Neural progenitor cell (in vitro differentiated cells): ENCODE data around the gene BUD13.

Experiments
- EZH2 ChIP-seq: fragments of 200-600 bp; sonication (generic); IDR thresholded peaks from 2 replicates; pipeline ENCODE4 v1.6.1; 2017; ENCODE audit warnings: antibody characterized with exemption, mild to moderate bottlenecking, moderate library complexity
- EZH2phosphoT487 ChIP-seq: fragments of 200-600 bp; sonication (generic); IDR thresholded peaks from 2 replicates; pipeline ENCODE4 v1.6.1; 2017; ENCODE audit warnings: antibody characterized with exemption
- TF ChIP-seq, protein P1 (sequence below): fragments of 200-600 bp; sonication (generic); IDR thresholded peaks from 2 replicates; pipeline ENCODE4 v1.5.1; 2017; ENCODE audit warnings: antibody characterized with exemption, mild to moderate bottlenecking

DNA sequence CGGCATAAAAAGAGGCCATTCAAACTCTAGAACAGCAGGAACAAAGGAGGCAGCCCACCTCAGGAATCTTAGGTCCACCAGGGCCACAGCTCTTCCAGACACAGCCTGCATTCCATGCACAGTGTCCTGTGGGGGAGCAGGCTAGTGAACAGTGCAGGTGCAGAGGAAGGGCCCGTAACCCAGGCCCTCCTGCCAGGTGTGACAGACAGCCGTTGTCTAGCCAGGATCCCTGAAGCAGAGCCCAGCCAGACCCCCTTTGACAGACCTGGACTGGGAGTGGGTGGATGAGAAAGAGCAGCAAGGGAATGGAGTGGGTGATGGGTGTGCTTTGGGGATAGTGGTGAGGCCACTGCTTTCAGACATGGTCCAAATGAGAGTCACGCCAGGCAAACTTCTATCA is 16.2 kb upstream of the BUD13 start:
- TF ChIP-seq, protein P1, sequence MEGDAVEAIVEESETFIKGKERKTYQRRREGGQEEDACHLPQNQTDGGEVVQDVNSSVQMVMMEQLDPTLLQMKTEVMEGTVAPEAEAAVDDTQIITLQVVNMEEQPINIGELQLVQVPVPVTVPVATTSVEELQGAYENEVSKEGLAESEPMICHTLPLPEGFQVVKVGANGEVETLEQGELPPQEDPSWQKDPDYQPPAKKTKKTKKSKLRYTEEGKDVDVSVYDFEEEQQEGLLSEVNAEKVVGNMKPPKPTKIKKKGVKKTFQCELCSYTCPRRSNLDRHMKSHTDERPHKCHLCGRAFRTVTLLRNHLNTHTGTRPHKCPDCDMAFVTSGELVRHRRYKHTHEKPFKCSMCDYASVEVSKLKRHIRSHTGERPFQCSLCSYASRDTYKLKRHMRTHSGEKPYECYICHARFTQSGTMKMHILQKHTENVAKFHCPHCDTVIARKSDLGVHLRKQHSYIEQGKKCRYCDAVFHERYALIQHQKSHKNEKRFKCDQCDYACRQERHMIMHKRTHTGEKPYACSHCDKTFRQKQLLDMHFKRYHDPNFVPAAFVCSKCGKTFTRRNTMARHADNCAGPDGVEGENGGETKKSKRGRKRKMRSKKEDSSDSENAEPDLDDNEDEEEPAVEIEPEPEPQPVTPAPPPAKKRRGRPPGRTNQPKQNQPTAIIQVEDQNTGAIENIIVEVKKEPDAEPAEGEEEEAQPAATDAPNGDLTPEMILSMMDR: no peak
- TF ChIP-seq EZH2 (no peak), EZH2phosphoT487 (no peak)
